Thoracic aorta (tissue), 2 donors: Measurements from ENCODE around the gene CTU2. TPM values are rescaled to one million over a fixed set of nuclear protein-coding genes. Genes with fewer than 3 reads are reported as not detected.

ENCODE experiments used
- ATAC-seq: fragments of 150-250 bp; one replicate; pipeline ENCODE4 v1.8.0; 2017; ENCODE audit warnings: low read depth; ENCODE audit not compliant: insufficient number of reproducible peaks, low FRiP score
- DNase-seq: peaks from one replicate; pipeline ENCODE4 v3.0.0-alpha.2; 2020; ENCODE audit warnings: low spot score
- H3K27ac ChIP-seq, 2 donors: fragments of 200-600 bp; sonication (generic); 1 replicate in 1 of 2; 2 replicates in 1 of 2; pipeline ENCODE4 v1.5.1; 2016; ENCODE audit warnings: mild to moderate bottlenecking in 2 of 2, moderate library complexity in 2 of 2
- H3K27me3 ChIP-seq: fragments of 200-600 bp; sonication (generic); replicated peaks from 2 replicates; pipeline ENCODE4 v1.6.0; 2016; ENCODE audit warnings: mild to moderate bottlenecking; ENCODE audit not compliant: insufficient read depth
- H3K36me3 ChIP-seq: fragments of 200-600 bp; sonication (generic); one replicate; pipeline ENCODE4 v1.5.1; 2016
- H3K4me1 ChIP-seq, 2 donors: fragments of 200-600 bp; sonication (generic); 1 replicate in 1 of 2; 2 replicates in 1 of 2; pipeline versions ENCODE4 v1.5.1 to v1.6.0; 2016; ENCODE audit warnings: low read depth in 2 of 2, mild to moderate bottlenecking in 1 of 2; ENCODE audit not compliant: control insufficient read depth in 1 of 2
- H3K4me3 ChIP-seq: fragments of 200-600 bp; sonication (generic); 2 replicates; pipeline ENCODE4 v1.5.1; 2016; ENCODE audit warnings: mild to moderate bottlenecking
- H3K9me3 ChIP-seq: fragments of 200-600 bp; sonication (generic); 2 replicates; pipeline ENCODE4 v1.5.1; 2016
- total RNA-seq, 2 donors: library from RNA; depleted of rRNA; stranded (reverse); fragments of >200 nt; gene quantifications; one replicate each; pipeline versions ENCODE4 v1.1.0 to v1.2.3, GENCODE V29; 2016
- TF ChIP-seq, protein P1 (sequence below): fragments of 200-600 bp; sonication (generic); IDR thresholded peaks from one replicate; pipeline ENCODE4 v1.5.1; 2019; ENCODE audit warnings: antibody characterized with exemption

The CTU2 gene
- total RNA-seq, 2 donors from 2014 or later = 11.1 to 21.0 TPM

DNA sequence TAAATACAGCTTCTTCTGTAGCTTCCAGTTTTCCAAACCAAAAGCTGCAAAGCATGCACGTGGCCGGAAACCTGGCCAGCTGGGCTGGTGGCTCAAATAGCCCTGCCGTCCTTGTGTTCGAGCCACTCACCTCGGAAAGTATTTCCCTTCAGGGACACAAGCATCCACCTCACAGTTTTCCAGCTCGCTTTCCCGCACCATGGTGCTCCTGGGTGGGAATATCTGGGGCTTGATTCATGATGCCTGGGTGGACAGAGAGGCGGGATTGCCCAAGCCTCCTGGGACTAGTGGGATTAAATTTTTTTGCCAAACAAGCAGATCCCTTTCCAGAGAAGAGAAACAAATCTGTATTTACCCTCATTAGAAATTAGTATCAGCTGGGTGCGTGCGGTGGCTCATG is 36.3 kb upstream of the CTU2 start:
- H3K4me1 ChIP-seq = no peaks in the 10 kb centered on the region
- H3K9me3 ChIP-seq = no peaks in the 10 kb centered on the region
- H3K27me3 ChIP-seq = no peaks in the 10 kb centered on the region
- H3K4me3 ChIP-seq = no peak overlapping the region
- DNase-seq = no peak
- no peak for ATAC-seq
- no peak overlapping the region for H3K27ac ChIP-seq
- TF ChIP-seq, protein P1, sequence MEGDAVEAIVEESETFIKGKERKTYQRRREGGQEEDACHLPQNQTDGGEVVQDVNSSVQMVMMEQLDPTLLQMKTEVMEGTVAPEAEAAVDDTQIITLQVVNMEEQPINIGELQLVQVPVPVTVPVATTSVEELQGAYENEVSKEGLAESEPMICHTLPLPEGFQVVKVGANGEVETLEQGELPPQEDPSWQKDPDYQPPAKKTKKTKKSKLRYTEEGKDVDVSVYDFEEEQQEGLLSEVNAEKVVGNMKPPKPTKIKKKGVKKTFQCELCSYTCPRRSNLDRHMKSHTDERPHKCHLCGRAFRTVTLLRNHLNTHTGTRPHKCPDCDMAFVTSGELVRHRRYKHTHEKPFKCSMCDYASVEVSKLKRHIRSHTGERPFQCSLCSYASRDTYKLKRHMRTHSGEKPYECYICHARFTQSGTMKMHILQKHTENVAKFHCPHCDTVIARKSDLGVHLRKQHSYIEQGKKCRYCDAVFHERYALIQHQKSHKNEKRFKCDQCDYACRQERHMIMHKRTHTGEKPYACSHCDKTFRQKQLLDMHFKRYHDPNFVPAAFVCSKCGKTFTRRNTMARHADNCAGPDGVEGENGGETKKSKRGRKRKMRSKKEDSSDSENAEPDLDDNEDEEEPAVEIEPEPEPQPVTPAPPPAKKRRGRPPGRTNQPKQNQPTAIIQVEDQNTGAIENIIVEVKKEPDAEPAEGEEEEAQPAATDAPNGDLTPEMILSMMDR = no peak
- H3K36me3 ChIP-seq = no peaks in the 10 kb centered on the region

DNA sequence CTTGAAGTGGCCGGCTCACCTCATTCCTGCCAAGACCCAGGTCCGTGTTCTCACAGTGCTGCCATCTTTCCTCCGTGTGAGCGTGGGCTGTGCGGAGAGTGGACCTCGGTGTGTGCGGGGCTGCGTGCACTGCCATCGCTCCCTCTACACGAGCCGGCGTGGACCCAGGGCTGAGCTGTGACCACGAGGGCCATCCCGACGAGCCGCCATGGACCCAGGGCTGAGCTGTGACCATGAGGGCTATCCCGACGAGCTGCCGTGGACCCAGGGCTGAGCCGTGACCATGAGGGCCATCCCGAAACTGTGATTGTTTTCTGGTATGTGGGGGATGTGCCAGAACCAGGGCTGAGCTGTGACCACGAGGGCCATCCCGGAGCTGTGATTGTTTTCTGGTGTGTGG is 34.5 kb upstream of the CTU2 start:
- Histone ChIP-seq H3K4me3 (no peak overlapping the region), H3K27ac (no peak overlapping the region), H3K36me3 (no peaks in the 10 kb centered on the region), H3K4me1 (no peaks in the 10 kb centered on the region), H3K27me3 (no peaks in the 10 kb centered on the region), H3K9me3 (no peaks in the 10 kb centered on the region)
- no peak for DNase-seq
- TF ChIP-seq, protein P1 = no peak
- ATAC-seq = no peak

DNA sequence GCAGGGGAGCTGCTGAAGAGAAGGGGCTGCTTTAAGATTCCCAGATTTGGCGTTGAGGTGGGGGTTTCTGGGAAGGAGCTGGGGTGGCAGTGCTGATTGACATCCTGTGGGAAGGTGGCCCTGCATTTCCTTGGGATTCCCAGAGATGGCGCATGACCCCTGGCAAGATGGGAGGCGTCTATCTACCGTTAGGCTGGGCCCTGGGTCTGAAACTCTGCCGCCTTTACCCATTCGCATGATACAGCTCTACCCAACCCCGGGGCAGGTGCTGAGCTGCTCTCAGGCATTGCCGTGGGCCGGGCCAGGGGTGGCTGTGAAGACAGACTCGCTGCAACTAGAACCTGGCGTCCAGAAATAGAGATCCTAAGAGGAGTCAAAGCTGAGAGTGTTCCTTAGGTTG is 33.5 kb upstream of the CTU2 start:
- no peak overlapping the region for H3K4me3 ChIP-seq
- no peak overlapping the region for H3K27ac ChIP-seq
- no peaks in the 10 kb centered on the region for H3K9me3 ChIP-seq
- H3K27me3 ChIP-seq = no peaks in the 10 kb centered on the region
- no peak for ATAC-seq
- TF ChIP-seq, protein P1 = no peak
- no peaks in the 10 kb centered on the region for H3K36me3 ChIP-seq
- no peaks in the 10 kb centered on the region for H3K4me1 ChIP-seq
- no peak for DNase-seq

DNA sequence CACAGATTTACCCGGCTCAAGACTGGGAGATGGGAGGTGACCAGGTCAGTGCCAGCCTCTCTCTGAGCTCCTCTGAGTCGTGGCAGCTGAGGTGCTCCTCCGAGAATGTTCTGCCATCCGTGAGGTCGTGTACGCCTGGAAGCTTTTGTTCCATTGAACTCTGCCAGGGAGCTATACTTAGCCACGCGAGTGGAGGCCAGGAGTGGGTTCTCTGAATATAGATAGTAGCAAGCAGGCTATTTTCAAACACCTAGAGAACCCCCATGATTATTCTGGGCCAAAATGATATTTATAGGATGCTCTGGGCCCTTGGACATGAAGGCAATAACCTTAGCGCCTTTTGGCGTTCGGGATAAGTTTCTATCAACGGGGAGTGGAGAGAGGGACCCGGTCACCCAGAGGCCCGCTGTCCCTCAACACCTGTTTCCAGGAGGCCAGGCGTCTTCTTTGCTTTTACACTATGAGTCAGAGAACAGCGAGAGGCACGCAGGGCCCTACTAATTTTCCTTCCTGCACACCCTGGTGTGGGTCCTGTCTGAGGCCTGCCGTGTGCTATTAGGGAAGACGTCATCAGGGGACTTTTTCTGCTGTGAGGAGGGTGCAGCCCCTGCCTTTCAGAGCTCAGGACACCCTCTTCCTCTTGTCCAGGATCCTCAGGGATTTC is 32.5 kb upstream of the CTU2 start:
- H3K9me3 ChIP-seq = no peaks in the 10 kb centered on the region
- H3K27ac ChIP-seq = no peak overlapping the region
- no peak overlapping the region for H3K4me3 ChIP-seq
- no peaks in the 10 kb centered on the region for H3K4me1 ChIP-seq
- DNase-seq (no peak), ATAC-seq (no peak)
- TF ChIP-seq, protein P1 = no peak
- no peaks in the 10 kb centered on the region for H3K27me3 ChIP-seq
- H3K36me3 ChIP-seq = no peaks in the 10 kb centered on the region

DNA sequence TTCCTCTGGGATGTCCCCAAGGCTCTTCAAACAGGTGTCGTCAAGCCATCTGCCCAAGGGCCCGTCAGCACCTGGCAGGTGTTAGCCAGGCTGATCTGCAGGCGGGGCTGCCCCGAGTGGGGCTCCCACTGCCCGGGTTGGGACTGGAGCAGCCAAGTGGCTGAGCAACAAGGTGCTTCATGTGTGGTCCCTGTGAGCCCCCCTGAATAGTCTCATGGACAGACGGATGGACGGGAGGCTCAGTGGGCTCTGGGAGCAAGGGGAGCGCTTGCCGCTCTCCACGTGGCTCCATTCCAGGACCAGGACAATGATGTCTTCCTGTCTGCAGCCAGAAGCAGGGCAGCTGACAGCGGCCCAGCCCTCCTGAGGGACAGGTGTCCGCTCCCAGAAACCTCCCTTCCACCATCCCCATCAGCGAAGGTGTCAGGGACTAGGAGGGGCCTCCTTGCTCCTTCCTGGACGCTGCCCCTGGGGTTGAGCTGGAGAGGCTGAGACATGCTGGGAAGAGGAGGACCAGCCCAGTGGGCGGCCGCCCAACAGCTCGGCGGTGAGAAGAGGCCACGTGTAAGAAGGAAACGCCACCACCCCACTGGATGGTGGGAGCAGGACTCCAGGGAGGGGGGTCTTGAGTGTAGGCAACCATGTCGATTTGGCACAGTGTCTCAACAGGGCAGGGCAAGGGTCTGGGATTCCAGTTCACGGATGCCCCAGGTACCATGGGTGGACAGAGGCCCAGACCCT is 29.6 kb upstream of the CTU2 start:
- H3K27ac ChIP-seq = no peak overlapping the region
- no peaks in the 10 kb centered on the region for H3K27me3 ChIP-seq
- TF ChIP-seq, protein P1 = no peak
- no peak overlapping the region for H3K4me3 ChIP-seq
- no peak for ATAC-seq
- DNase-seq = no peak
- no peaks in the 10 kb centered on the region for H3K4me1 ChIP-seq
- H3K36me3 ChIP-seq = no peaks in the 10 kb centered on the region
- H3K9me3 ChIP-seq = no peaks in the 10 kb centered on the region
